ENCODE data around the gene BAG5.
"Not testable (repeated sequence)": the region's sequence is repeated elsewhere in the genome, so short reads cannot be mapped to it uniquely, and the experiment has no call there.

Gene BAG5

DNA sequence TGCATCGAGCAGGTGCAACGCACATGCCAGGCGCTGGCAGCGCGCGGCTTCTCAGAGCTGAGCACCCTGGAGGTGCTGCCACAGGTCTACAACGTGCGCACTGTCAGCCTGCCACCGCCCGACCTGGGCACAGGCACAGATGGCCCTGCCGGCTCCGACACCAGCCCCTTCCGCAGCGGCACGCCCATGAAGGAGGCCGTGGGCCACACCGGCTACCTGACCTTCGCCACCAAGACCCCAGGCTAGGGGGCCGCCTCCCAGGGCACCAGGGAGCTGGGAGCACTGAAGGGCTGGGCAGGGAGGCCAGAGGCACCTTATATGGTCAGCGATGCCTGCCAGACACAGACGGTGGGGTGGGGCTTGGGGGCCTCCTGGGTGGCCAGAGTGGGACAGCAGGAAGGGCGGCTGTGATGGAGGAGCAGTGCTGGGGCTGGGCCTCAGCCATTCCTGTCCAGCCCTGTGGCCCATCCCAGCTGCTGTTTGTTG lies 27.8 kb downstream of the BAG5 start:
- DNase-seq (ENCODE audit: low spot score), result no peak

DNA sequence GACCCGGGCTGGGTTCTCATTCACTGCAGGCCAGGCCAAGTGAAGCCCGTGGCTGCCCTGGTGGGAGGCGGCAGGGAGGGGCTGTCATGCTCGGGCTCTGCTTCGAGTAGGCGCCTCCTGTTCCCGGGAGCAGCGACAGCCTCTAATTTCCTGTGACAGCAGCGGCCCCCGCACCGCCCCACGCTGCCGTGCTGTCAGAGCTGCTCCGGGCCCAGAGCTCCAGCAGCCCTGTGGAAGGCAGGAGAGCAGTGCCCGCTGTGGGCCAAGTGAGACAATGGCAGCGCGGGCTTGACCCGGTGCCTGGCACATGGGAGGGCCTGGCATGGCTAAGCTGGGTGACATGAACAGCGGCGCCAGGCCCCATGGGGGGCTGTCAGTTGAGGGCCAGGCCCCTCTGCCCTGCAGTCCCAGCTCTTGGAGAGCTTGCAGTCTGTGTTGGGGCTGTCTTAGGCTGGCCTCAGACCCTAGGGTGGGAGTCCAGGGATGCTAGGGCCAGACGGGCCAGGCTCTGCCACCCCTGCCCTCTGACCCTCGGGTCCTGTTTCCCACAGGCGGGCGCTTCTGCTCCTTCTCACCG lies 28.4 kb downstream of the BAG5 start:
- DNase-seq (ENCODE audit: low spot score), result no peak

DNA sequence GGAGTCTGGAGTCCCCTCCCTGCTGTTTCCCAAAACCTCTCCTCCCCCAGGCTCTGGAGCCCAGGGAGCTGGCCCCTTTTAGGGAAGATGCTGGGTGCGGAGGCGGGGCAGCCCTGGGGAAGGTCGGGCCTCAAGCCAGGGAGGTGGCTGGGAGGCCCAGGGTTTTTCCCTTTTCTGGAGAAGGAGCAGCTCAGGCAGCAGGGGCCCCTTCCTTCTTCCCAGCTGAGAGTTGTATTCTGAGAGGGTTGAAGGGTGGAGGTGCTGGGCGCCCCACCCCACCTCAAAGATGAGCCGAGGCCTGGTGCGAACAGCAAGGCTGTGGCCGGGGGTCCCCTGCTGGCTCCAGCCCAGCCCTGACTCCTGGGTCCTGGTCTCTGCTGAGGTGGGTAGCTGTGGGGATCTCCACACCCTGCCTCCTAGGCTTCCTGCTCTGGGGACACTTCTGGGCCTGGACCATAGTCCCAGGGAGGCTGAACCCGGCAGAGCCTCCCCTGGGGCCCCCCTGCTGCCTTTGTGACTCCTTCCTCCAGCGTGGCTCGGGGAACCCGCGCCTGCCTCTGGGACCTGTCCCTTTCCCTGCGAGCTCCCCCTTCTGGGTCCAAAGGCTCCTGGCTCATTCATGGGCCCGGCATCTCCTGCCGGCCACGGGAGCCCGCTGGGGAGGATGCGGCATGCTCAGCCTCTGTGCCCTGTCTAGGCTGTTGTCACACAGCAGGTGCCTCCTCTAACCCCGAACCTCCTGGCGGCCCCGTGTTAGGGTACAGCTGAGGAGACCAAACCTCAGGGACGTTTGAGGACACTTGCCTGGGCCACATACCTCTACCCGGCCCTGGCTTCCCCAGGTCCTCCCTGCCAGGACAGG lies 29.1 kb downstream of the BAG5 start:
- DNase-seq (ENCODE audit: low spot score), result no peak

DNA sequence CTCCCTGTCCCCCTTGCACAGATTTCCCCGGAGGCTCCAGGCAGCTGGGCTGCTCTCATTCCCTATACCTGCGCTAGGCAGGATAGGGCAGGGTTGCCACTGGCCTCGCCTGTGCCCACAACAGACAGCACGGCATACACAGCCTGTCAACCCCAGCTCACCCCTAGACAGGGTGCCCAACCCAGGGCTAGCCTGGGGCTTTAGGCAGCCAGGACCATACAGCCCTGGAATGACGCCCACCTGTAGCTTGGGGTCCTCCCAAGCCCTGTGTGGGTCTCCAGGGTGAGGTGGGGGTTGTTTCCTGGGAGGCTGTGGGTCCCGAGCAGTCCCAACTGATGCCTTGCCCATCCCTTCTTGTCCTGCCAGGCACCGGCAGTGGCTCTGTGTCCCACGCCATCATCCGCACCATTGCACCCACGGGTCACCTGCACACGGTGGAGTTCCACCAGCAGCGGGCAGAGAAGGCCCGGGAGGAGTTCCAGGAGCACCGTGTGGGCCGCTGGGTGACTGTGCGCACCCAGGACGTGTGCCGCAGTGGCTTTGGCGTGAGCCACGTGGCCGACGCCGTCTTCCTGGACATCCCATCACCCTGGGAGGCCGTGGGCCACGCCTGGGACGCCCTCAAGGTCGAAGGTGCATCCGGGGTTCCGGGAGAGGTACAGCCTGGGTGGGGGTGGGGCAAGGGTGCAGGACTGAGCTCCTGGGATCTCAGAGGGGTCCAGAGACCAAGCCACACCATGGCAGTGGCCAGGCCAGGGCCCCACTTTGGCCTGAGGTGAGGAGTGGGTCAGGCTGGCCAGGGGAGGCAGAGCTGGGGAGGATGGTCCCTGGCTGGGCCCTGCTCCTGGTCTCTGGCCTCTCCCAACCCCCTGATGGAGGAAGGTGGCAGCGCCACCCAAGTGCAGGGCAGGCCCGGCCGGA lies 30.0 kb downstream of the BAG5 start:
- no peak for DNase-seq (ENCODE audit: low spot score)

DNA sequence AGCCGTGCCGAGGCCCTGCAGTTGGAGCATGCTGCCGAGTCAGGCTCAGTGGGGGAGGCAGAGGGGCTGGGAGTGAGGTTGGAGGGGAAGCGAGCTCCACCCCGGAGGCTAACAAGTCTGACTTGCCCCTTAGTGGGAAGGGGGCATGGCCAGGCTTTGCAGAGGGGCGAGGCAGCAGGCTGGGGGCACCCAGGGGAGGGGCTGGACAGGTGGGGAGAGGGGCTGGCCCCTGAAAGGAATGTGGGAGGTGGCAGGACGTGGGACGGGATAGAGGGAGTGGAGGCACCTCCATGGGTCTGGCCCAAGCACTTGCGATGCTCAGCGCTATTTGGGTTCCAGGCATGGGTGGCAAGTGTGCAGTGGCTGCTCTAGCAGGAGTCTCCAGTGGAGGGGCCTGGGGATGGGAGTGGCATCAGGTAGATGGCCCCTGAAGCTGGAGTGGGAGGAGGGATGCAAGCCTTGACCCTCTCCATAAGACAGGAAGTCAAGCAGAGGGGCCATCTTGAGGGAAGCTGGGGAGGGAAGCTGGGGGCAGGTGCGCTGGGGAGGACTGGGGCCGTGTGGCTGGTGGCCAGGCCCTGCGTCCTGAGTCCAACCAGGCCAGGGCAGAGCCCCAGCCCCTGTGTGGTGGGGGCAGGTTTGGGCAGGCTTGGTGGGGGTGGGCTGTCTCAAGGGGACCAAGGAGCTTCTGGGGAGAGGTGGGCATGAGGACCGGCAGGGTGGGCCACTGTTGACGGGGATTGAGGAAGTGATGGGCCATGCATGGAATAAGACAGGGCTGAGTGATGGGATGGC lies 30.8 kb downstream of the BAG5 start:
- no peak for DNase-seq (ENCODE audit: low spot score)

DNA sequence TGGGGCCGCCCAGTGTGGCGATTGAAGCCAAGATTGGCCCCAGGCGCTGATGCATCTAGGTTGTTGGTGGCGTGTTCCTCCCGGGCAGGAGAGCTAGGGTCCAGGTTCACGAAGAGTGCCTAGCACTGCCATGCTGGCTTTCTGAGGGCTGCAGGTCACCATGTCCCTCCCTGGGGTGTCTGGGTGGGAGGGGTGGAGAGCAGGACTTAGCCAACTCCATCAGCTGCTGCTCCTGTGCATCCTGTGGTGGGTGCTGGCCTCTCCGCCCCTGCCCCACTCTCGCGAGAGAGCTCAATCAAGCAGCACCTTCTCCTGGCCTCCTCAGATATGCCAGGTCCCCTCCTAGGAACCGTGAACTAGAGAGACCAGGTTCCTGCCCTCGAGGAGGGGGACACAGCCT lies 31.6 kb downstream of the BAG5 start:
- no peak for DNase-seq (ENCODE audit: low spot score)

DNA sequence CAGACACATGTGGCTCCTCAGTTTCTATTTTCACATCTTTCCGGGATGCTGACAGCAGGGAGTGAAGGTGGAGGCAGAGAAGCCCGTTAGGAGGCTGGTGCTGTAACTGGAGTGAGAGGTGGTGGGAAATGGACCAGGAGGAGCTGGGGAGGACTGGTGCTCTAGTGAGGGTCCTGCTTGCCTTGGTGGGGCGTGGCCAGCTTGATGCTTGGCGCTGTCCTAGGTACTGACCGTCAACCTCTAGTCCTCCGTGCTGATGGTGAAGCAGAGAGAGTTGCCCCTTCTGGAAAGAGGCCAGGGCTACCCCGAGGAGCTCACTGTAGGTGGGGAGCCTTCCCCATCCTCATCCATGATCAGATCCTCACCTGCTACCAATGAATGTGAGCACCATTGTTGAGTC lies 32.1 kb downstream of the BAG5 start:
- DNase-seq (ENCODE audit: low spot score), result peak; percentile 89

DNA sequence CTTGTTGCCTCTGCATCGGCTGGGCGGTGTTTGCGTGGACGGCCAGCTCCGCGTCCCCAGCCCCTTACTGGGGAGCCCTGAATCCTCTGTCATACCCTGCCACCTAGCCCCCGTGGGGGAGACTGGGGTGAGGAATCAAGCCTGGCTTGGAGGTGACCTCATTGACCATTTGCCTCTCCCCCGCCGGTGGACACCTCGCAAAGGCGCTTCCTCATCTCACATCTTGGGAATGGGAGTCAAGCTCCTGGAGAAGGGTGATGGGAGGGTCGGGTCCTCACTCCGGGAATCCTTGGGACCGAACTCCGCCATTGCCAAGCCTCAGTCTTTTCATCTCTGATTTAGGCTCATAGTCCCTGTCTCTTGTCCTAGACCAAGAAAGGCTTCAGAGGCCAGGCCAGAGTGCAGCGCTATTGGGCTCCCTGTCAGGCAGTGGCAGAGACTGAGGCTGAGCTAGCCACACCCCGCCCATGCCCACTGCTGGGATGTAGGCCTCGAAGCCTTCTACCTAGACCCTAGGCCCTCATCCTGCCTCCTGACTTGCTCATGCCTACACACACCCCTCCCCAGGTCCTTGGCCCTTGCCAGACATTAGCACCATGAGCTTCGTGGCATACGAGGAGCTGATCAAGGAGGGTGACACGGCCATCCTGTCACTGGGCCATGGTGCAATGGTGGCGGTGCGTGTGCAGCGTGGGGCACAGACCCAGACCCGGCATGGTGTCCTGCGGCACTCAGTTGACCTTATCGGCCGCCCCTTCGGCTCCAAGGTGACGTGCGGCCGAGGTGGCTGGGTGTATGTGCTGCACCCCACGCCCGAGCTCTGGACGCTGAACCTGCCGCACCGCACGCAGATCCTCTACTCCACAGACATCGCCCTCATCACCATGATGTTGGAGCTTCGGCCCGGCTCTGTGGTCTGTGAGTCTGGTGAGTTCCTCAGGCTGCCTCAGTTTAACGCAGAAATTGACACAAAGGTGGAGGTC lies 32.8 kb downstream of the BAG5 start:
- no peak for DNase-seq (ENCODE audit: low spot score)

DNA sequence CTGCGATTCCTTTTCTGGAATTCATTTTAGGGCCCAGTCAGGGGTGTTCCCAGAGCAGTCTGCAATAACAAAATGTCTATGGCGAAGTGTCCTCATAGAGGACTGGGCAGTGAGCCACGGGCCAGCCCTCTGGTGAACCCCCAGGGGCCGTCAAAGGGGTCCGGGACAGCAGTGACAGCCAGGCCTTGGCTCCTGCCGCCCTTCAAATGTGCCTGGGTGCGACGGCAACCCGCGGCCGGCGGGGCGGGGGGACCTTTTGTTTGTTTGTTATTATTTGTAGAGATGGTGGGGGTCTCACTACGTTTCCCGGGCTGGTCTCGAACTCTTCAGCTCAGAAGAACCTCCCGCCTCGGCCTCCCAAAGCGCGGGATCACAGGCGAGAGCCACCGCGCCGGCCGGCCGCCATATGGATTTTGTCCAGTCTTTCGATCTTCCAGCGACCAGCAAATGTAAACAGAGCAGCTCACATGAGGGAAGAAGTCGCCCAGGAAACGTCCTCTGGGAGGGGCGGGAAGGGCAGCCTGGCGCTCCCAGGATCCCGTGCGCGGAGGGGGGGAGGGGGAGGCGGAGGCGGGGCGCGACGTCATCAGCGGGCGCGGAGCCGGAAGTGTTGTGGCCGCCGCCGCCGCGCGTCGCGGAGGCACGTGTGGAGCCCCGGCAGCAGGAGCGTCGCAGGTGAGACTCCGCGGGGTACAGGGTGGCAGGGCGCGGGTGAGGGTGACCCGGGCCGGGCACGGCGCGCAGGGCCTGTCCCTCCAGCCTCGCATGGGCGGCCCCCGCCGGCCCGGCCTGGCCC lies 33.7 kb downstream of the BAG5 start, which contains the start of gene TRMT61A:
TSS of gene TRMT61A (plus strand) at position 610 of the 796 bp plus-strand sequence. CDS start 783 bp downstream, outside the sequence.
- DNase-seq (ENCODE audit: low spot score), result peak; percentile 99

DNA sequence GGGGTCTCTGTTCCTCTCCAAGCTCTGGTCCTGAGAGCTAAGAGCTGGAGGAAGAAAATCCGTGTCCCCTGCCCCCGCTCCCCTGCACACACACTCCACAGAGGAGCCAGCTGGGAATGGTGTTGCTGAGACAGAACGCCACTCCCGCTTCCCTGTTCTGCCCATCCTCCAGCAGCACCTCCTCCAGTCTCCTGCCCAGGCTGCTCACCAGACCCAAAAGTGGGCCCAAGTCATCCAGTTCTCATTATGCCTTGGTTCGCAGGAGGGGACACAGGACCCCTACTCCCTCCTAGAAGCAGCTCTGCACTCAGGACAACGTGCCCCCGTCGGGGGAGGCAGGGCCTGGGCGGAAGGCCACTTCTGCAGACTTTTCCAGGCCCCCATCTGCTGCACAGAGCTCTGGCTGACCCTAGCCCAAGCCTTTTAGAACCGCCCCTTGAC lies 34.3 kb downstream of the BAG5 start:
- no peak for DNase-seq (ENCODE audit: low spot score)

DNA sequence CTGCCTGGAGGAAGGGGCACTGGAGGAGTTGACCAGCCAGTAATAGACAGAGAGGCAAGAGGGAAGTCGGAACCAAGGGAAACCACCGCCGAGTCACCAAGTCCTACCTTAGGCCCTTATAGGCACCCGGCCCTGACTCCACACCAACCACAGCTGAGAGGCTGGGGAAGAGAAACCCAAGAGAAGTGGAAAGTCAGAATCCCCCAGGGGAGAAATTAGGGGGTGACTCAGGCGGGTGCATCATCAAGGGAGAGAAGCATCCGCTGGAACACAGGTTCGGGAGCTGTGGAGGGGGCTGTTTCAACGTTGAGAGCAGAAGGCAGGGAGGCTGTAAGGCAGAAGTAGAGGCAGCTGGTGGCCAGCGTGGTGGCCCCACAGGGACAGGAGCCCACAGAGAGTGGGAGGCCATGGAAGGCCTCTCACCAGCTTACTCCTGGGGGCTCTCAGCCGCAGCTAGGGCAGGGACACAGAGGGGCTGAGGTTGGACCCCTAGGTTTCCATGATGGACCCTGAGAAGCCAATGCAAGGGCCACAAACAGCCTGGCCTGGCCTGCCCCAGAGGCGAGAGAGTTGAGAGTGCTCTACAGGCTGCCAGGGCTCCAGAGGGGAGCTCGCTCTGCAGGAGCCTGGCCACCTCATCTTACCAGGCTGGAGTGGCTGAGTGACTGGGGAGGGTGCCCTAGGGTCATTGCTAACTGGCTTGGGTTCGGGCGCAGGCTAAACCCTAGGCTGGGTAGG lies 34.9 kb downstream of the BAG5 start:
- no peak for DNase-seq (ENCODE audit: low spot score)

DNA sequence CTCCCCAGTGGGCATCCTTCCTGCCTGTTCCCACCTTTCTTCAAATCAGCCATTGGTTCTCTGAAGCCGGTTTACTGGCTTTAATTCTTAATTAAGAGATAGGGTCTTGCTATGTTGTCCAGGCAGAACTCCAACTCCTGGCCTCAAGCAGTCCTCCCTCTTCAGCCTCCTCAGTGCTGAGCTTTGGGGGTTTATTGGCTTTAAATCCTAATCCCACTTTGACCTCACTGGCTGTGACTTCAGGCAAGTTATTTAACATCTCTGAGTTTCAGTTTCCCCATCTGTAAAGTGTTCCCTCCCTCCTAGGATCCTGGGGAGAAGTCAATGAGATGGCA lies 35.6 kb downstream of the BAG5 start:
- no peak for DNase-seq (ENCODE audit: low spot score)

DNA sequence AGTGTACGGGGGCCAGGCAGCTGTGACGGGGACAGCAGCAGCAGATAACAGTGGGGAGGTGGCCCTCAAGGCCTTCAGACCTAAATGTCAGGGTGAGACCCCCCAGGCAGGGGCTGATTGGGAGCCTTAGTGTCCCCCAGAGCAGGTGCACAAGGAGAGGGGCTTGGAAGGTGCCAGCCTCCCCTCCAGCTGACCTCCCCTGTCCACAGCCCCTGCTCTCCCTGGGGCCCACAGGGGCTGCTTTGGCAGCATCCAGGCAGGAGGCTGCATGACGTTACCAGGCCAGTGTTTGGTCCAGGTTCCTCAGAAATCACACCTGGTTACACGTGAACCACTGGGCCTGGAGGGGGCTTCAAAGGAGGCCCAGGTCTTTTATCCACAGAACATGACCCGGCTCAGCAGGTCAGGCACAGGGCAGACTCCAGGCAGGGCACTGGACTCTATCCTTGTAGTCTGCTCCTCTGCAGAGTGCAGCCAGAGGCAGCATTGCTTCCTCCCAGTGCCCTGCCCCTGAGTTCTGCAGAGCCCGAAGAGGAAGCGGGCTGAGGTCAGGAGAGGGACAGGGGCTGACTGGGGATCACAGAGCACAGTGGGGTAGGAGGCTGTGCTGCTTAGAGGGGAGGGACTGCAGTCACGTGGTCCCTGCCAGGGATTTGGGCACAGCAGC lies 36.1 kb downstream of the BAG5 start:
- DNase-seq (ENCODE audit: low spot score), result no peak

DNA sequence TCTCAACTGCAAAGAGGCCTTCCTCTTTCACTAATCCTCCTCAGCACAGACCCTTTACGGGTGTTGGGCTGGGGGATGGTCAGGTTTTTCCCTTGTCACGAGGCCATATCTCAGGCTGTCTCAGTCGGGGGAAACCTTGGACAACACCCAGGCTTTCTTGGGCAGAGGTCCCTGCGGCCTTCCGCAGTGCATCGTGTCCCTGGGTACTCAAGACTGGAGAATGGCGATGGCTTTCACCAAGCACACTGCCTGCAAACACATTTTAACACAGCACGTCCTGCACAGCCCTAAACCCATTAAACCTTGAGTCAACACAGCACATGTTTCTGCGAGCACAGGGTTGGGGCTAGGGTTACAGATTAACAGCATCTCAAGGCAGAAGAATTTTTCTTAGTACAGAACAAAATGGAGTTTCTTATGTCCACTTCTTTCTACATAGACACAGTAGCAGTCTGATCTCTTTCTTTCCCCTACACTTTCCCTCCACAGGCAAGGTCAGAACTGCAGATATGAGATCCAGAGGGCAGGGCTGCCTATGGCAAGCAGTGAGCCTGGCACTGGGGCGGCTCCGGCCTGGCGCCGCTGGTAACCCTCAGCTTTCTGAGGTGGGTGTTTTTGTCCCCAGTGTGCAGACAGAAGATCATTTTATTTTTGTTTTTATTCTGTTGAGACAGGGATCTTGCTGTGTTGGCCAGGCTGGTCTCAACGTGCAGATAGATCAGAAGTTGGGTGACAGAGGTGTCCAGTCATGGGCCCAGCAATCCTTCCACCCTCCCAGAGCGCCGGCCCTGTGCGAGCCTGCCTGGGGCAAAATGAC lies 36.8 kb downstream of the BAG5 start:
- not testable (repeated sequence) for DNase-seq (ENCODE audit: low spot score)

DNA sequence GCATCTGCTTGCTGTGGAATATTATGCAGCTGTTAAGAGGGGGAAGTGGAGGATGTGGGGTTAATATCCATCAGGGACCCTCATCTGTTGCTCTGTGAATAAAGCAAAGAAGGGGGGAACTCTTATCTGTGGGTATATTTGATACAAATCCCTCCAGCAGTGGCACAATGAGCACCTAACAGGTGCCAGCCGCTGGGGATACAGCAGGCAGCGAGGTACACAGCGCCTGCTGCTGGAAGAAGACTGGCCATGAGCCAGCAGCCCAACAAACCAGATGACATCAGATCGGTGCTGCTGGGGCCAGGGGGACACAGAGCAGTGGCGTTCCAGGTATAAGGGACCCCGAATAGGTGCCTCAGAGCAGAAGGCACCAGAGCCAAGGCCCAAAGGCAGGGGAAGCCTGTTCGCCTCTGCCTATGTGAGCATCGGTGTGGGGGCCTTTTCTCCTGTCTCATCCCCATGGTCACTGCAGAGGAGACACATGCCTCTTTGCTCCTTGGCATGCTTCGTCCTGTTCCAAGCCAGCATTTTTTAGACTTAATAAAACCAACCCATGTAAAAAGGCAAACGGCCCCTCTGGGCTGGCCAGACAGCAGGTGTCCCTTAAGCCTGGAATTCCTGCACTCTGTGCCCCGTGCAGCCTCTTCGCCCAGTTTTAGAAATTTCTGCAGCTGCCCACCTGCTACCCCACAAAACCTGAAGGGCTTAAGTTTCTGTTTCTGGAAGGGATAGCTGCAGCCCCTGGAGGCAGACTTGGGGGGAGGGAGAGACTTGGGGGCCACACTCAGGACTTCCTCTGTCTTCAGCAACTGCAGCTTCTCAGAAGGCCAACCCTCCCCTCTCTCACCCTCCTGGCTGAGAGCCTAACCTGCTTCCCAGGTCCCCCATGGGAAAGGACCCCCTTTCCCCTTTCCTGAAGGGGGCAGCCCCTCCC lies 38.2 kb downstream of the BAG5 start:
- no peak for DNase-seq (ENCODE audit: low spot score)

DNA sequence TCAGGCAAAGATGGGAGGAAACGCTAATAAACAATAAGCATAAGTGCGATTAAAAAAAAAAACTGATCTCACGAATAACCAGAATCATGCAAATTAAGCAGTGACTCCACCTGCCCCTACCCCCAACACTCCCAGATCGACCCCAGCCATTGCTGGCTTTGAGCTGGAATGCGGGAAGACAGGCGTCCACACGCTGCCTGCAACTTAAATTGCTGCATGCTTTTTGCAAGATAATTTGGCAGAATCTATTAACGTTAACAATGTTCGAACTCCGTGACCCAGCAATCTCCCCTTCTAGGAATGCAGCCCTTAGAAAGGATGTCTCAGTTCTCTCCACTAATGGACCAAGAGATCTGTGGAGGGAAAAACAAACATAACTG lies 38.9 kb downstream of the BAG5 start:
- DNase-seq (ENCODE audit: low spot score), result no peak

Data from iPS-NIHi11 (cell line).